GM12878 (cell line): ENCODE measurements around the gene CAMK2G. TPM values are rescaled to one million over a fixed set of nuclear protein-coding genes. Genes with fewer than 3 reads are reported as not detected.

Source experiments
- ASH2L ChIP-seq: fragments of 300-600, 200-600 bp; sonication (generic); IDR thresholded peaks from 2 replicates; pipeline ENCODE4 v1.6.1; 2017; ENCODE audit warnings: low read depth, mild to moderate bottlenecking, borderline replicate concordance
- BMI1 ChIP-seq: fragments of 450-650 bp; IDR thresholded peaks from 2 replicates; pipeline ENCODE4 v1.6.1; 2016; ENCODE audit warnings: mild to moderate bottlenecking, moderate library complexity, borderline replicate concordance
- CBX3 ChIP-seq: fragments of 200-600 bp; sonication (generic); IDR thresholded peaks from 2 replicates; pipeline ENCODE4 v1.6.1; 2016; ENCODE audit warnings: low read depth, borderline replicate concordance
- HCFC1 ChIP-seq: fragments of 150-350 bp; IDR thresholded peaks from 2 replicates; pipeline ENCODE4 v1.6.1; 2014; ENCODE audit warnings: low read length
- KDM1A ChIP-seq: fragments of 200-600 bp; sonication (generic); IDR thresholded peaks from 2 replicates; pipeline ENCODE4 v1.6.1; 2016; ENCODE audit warnings: borderline replicate concordance
- MTA2 ChIP-seq: fragments of 450-650 bp; IDR thresholded peaks from 2 replicates; pipeline ENCODE4 v1.6.1; 2016; ENCODE audit warnings: low read depth, mild to moderate bottlenecking, moderate library complexity
- MXI1 ChIP-seq: fragments of 150-350 bp; IDR thresholded peaks from 2 replicates; pipeline ENCODE4 v1.6.1; 2011; ENCODE audit warnings: low read depth, mild to moderate bottlenecking, inconsistent platforms, low read length, improper control_type of control experiment
- MYB ChIP-seq: fragments of 150-350 bp; IDR thresholded peaks from 2 replicates; pipeline ENCODE4 v1.6.1; 2014; ENCODE audit warnings: mild to moderate bottlenecking, low read depth, low read length, borderline replicate concordance
- RAD21 ChIP-seq: IDR thresholded peaks from 2 replicates; pipeline ENCODE4 v1.6.1; 2011; ENCODE audit warnings: mild to moderate bottlenecking, low read depth, low read length, moderate library complexity; ENCODE audit not compliant: insufficient read depth
- RAD51 ChIP-seq: fragments of 450-650 bp; IDR thresholded peaks from 2 replicates; pipeline ENCODE4 v1.6.1; 2016; ENCODE audit warnings: moderate library complexity, mild to moderate bottlenecking, inconsistent platforms
- RFX5 ChIP-seq: IDR thresholded peaks from 2 replicates; pipeline ENCODE4 v1.6.1; 2011; ENCODE audit warnings: low read depth, low read length, improper control_type of control experiment
- ZNF592 ChIP-seq: fragments of 450-650 bp; IDR thresholded peaks from 2 replicates; pipeline ENCODE4 v1.6.1; 2017; ENCODE audit warnings: mild to moderate bottlenecking, moderate library complexity
- polyA plus RNA-seq, 11 experiments: library from polyadenylated mRNA; depleted of rRNA in 4 of 11; unstranded in 6 of 11; stranded (reverse) in 5 of 11; fragments of >200 nt; fragmentation: Nextera tagmentation in 4 of 11; fragmentation: Illumina TruSeq in 1 of 11; extraction: Ambion mirVana in 4 of 11; extraction: Trizol in 1 of 11; gene quantifications; 1 replicate in 1 of 11; 2 replicates in 10 of 11; pipeline versions ENCODE4 v1.2.1 to v1.2.3, GENCODE V29; 2011 to 2016; ENCODE audit warnings: inconsistent platforms in 2 of 11, missing spikeins in 2 of 11, low read depth in 1 of 11
- total RNA-seq, 4 experiments: library from RNA; depleted of rRNA in 3 of 4; stranded (reverse); fragments of >200 nt in 3 of 4; fragmentation: Illumina TruSeq in 1 of 4; extraction: Trizol in 1 of 4; gene quantifications; 2 replicates each; pipeline versions ENCODE4 v1.2.1 to v1.2.3, GENCODE V29; 2013 to 2021
- TF ChIP-seq, protein P1 (sequence below): fragments of 450-650 bp; IDR thresholded peaks from 2 replicates; pipeline ENCODE4 v1.6.1; 2016; ENCODE audit warnings: mild to moderate bottlenecking

Gene CAMK2G
- total and polyA plus RNA-seq, 10 of the 15 experiments (the other 5 are each of a cell fraction or from before 2014, with no cell fraction given), result 5.5 to 24.3 (median 16.9) TPM

- TF ChIP-seq, protein P1, sequence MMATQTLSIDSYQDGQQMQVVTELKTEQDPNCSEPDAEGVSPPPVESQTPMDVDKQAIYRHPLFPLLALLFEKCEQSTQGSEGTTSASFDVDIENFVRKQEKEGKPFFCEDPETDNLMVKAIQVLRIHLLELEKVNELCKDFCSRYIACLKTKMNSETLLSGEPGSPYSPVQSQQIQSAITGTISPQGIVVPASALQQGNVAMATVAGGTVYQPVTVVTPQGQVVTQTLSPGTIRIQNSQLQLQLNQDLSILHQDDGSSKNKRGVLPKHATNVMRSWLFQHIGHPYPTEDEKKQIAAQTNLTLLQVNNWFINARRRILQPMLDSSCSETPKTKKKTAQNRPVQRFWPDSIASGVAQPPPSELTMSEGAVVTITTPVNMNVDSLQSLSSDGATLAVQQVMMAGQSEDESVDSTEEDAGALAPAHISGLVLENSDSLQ, result peak; percentile 59; the same call in 1 of the 2 replicates
- TF ChIP-seq RAD21 (no peak), KDM1A (no peak), RFX5 (peak; percentile 44; the same call in 1 of the 2 replicates), ASH2L (no peak), BMI1 (no peak), ZNF592 (no peak), MXI1 (0 out of 2 replicates have a peak, but pooled peaks have one; percentile 40), RAD51 (peak; percentile 78), HCFC1 (peak; percentile 93), MTA2 (0 out of 2 replicates have a peak, but pooled peaks have one; percentile 26), CBX3 (no peak), MYB (no peak)
Observed at GRCh38 chr10:73785211-73785720, 89.1 kb downstream of the CAMK2G start, which contains the start of gene ZSWIM8 (continued).
